ENCODE measurements around the gene DHX35.

DHX35 gene

GRCh38 chr20:39066471-39067242 lies 104.5 kb downstream of the DHX35 start:
- Histone ChIP-seq H3K36me3 (ENCODE audit: insufficient read depth, low read length) (no peaks in the 10 kb centered on the region), H3K4me2 (ENCODE audit: insufficient read depth, low read length) (no peak overlapping the region), H3K9ac (ENCODE audit: low read depth, low read length) (no peak overlapping the region), H3K4me1 (ENCODE audit: insufficient read depth, low read length) (no peaks in the 10 kb centered on the region), H3K27ac (ENCODE audit: low read length) (no peak overlapping the region), H3K79me2 (ENCODE audit: insufficient read depth, low read length) (no peaks in the 10 kb centered on the region), H2AFZ (ENCODE audit: low read depth, low read length) (no peak overlapping the region), H3K4me3 (ENCODE audit: low read depth in 1 of 2, low read length in 2 of 2) (no peak overlapping the region), H3K9me3 (ENCODE audit: insufficient read depth, low read length, severe bottlenecking) (no peaks in the 10 kb centered on the region), H3K27me3 (ENCODE audit: insufficient read depth, low read length, poor library complexity) (no peaks in the 10 kb centered on the region), H4K20me1 (ENCODE audit: insufficient read depth, low read length) (no peaks in the 10 kb centered on the region)
- ATAC-seq (ENCODE audit: insufficient read depth, low read depth) = peak; percentile 60
- no peak for TF ChIP-seq EZH2 (IDR thresholded peaks at IDR 0.05; ENCODE audit: borderline replicate concordance, low read depth, low read length, severe bottlenecking)
- TF ChIP-seq, protein P1, sequence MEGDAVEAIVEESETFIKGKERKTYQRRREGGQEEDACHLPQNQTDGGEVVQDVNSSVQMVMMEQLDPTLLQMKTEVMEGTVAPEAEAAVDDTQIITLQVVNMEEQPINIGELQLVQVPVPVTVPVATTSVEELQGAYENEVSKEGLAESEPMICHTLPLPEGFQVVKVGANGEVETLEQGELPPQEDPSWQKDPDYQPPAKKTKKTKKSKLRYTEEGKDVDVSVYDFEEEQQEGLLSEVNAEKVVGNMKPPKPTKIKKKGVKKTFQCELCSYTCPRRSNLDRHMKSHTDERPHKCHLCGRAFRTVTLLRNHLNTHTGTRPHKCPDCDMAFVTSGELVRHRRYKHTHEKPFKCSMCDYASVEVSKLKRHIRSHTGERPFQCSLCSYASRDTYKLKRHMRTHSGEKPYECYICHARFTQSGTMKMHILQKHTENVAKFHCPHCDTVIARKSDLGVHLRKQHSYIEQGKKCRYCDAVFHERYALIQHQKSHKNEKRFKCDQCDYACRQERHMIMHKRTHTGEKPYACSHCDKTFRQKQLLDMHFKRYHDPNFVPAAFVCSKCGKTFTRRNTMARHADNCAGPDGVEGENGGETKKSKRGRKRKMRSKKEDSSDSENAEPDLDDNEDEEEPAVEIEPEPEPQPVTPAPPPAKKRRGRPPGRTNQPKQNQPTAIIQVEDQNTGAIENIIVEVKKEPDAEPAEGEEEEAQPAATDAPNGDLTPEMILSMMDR (IDR thresholded peaks at IDR 0.05; ENCODE audit: borderline replicate concordance, extremely low read depth, low read length, poor library complexity, severe bottlenecking) = peak; percentile 47
- no peak for DNase-seq

- Histone ChIP-seq H3K79me2 (ENCODE audit: insufficient read depth, low read length) (no peaks in the 10 kb centered on the region), H3K36me3 (ENCODE audit: insufficient read depth, low read length) (no peaks in the 10 kb centered on the region), H3K4me2 (ENCODE audit: insufficient read depth, low read length) (no peak overlapping the region), H4K20me1 (ENCODE audit: insufficient read depth, low read length) (no peaks in the 10 kb centered on the region), H3K9me3 (ENCODE audit: insufficient read depth, low read length, severe bottlenecking) (no peaks in the 10 kb centered on the region), H2AFZ (ENCODE audit: low read depth, low read length) (no peak overlapping the region), H3K27me3 (ENCODE audit: insufficient read depth, low read length, poor library complexity) (no peaks in the 10 kb centered on the region), H3K4me1 (ENCODE audit: insufficient read depth, low read length) (no peaks in the 10 kb centered on the region), H3K27ac (ENCODE audit: low read length) (no peak overlapping the region), H3K4me3 (ENCODE audit: low read depth in 1 of 2, low read length in 2 of 2) (no peak overlapping the region), H3K9ac (ENCODE audit: low read depth, low read length) (no peak overlapping the region)
- DNase-seq (no peak), ATAC-seq (ENCODE audit: insufficient read depth, low read depth) (no peak)
- TF ChIP-seq EZH2 (IDR thresholded peaks at IDR 0.05; ENCODE audit: borderline replicate concordance, low read depth, low read length, severe bottlenecking) = no peak
- TF ChIP-seq, protein P1 (IDR thresholded peaks at IDR 0.05; ENCODE audit: borderline replicate concordance, extremely low read depth, low read length, poor library complexity, severe bottlenecking) = no peak
Observed at GRCh38 chr20:39067526-39068216, 105.5 kb downstream of the DHX35 start.

DNA sequence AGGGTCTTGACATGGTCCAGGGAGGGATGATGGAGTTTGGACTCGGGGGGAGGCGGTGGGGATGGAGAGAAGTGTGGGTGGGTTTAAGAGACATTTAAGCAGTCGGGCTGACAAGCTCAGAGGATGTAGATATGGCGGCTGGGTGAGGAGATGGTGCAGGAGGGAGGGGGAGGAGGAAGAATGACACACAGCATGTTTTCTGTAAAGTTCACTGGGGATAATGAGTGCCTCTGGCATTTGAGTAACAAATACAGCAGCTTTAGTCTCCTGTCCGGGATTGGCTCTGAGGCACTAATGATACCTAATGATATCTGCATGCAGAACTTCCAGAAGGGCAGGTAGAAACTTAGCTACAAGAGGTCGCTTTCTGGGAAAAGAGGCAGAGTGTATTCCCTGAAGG lies 107.8 kb downstream of the DHX35 start:
- no peak for TF ChIP-seq EZH2 (IDR thresholded peaks at IDR 0.05; ENCODE audit: borderline replicate concordance, low read depth, low read length, severe bottlenecking)
- TF ChIP-seq, protein P1 (IDR thresholded peaks at IDR 0.05; ENCODE audit: borderline replicate concordance, extremely low read depth, low read length, poor library complexity, severe bottlenecking) = no peak
- no peaks in the 10 kb centered on the region for H4K20me1 ChIP-seq (ENCODE audit: insufficient read depth, low read length)
- H3K9ac ChIP-seq (ENCODE audit: low read depth, low read length) = no peak overlapping the region
- H3K4me3 ChIP-seq (ENCODE audit: low read depth in 1 of 2, low read length in 2 of 2) = no peak overlapping the region
- H3K4me2 ChIP-seq (ENCODE audit: insufficient read depth, low read length) = no peak overlapping the region
- no peaks in the 10 kb centered on the region for H3K36me3 ChIP-seq (ENCODE audit: insufficient read depth, low read length)
- no peak for ATAC-seq (ENCODE audit: insufficient read depth, low read depth)
- no peak overlapping the region for H3K27ac ChIP-seq (ENCODE audit: low read length)
- no peak overlapping the region for H2AFZ ChIP-seq (ENCODE audit: low read depth, low read length)
- no peaks in the 10 kb centered on the region for H3K9me3 ChIP-seq (ENCODE audit: insufficient read depth, low read length, severe bottlenecking)
- no peaks in the 10 kb centered on the region for H3K4me1 ChIP-seq (ENCODE audit: insufficient read depth, low read length)
- no peaks in the 10 kb centered on the region for H3K27me3 ChIP-seq (ENCODE audit: insufficient read depth, low read length, poor library complexity)
- no peaks in the 10 kb centered on the region for H3K79me2 ChIP-seq (ENCODE audit: insufficient read depth, low read length)
- no peak for DNase-seq

All from DND-41 (cell line).